Lower lobe of right lung (tissue), 2 donors: Measurements from ENCODE around the gene GLTP. TPM values are rescaled to one million over a fixed set of nuclear protein-coding genes. Genes with fewer than 3 reads are reported as not detected.

ENCODE experiments used
- ATAC-seq, 2 donors: fragments of 200-7000 bp; cut with Tn5 transposase; one replicate each; pipeline ENCODE4 v1.9.1; 2020 to 2022; ENCODE audit warnings: mild to moderate bottlenecking in 2 of 2, moderate library complexity in 2 of 2
- DNase-seq: peaks from one replicate; pipeline ENCODE4 v3.0.0-alpha.2; 2020
- H3K27ac ChIP-seq: fragments of 200-600 bp; one replicate; pipeline ENCODE4 v1.8.0; 2022
- H3K27me3 ChIP-seq: fragments of 200-600 bp; one replicate; pipeline ENCODE4 v1.8.0; 2022; ENCODE audit warnings: low read depth
- H3K36me3 ChIP-seq: fragments of 200-600 bp; one replicate; pipeline ENCODE4 v1.8.0; 2022; ENCODE audit warnings: mild to moderate bottlenecking
- H3K4me1 ChIP-seq: fragments of 200-600 bp; one replicate; pipeline ENCODE4 v1.8.0; 2022
- H3K4me3 ChIP-seq: fragments of 200-600 bp; one replicate; pipeline ENCODE4 v1.8.0; 2022; ENCODE audit warnings: mild to moderate bottlenecking
- H3K9me3 ChIP-seq: fragments of 200-600 bp; one replicate; pipeline ENCODE4 v1.8.0; 2022
- CTCF ChIP-seq: fragments of 200-600 bp; IDR thresholded peaks from one replicate; pipeline ENCODE4 v1.8.0; 2022; ENCODE audit warnings: antibody characterized with exemption, mild to moderate bottlenecking
- intact Hi-C: fragments of 100-400 bp; cut with DNase I; formaldehyde crosslinking; loops from one replicate; pipeline ENCODE4 v1.11.0; 2022
- total RNA-seq: library from RNA; stranded (reverse); fragmentation: NEBNext Ultra II Directional; extraction: Animal tissue kit (Norgen Biotek cat#: 25700); gene quantifications from one replicate; pipeline ENCODE4 v1.2.1, GENCODE V29; 2021
- donor health status: DM: no; HTN: yes; CAD: no; lungs with severe emphysema.

GLTP gene
- total RNA-seq, 1 donor from 2014 or later: 45.3 TPM

GRCh38 chr12:109875572-109876131 is 4.7 kb downstream of the GLTP start:
- no peak overlapping the region for H3K27ac ChIP-seq
- H3K4me3 ChIP-seq: no peak overlapping the region
- H3K4me1 ChIP-seq: peaks cover 42% of the 10 kb centered on the region
- TF ChIP-seq CTCF: no peak
- peaks cover 13% of the 10 kb centered on the region for H3K36me3 ChIP-seq
- DNase-seq (peak; percentile 62), ATAC-seq (no peak)
- H3K9me3 ChIP-seq: no peaks in the 10 kb centered on the region
- H3K27me3 ChIP-seq: no peaks in the 10 kb centered on the region
- intact Hi-C loops: no loop called here

GRCh38 chr12:109873653-109874052 is 6.7 kb downstream of the GLTP start:
- TF ChIP-seq CTCF: no peak

GRCh38 chr12:109871668-109872314 is 8.6 kb downstream of the GLTP start:
- no peaks in the 10 kb centered on the region for H3K9me3 ChIP-seq
- TF ChIP-seq CTCF: no peak
- peaks cover 26% of the 10 kb centered on the region for H3K4me1 ChIP-seq
- H3K27ac ChIP-seq: no peak overlapping the region
- no peak for DNase-seq
- no peak overlapping the region for H3K4me3 ChIP-seq
- intact Hi-C loops: no loop called here
- ATAC-seq: no peak
- no peaks in the 10 kb centered on the region for H3K27me3 ChIP-seq
- peaks cover 13% of the 10 kb centered on the region for H3K36me3 ChIP-seq

More at GRCh38 chr12:109873653-109874052, 6.7 kb downstream of the GLTP start:
- Histone ChIP-seq H3K9me3 (no peaks in the 10 kb centered on the region), H3K27me3 (no peaks in the 10 kb centered on the region), H3K4me3 (no peak overlapping the region), H3K27ac (no peak overlapping the region), H3K4me1 (peaks cover 36% of the 10 kb centered on the region), H3K36me3 (peaks cover 13% of the 10 kb centered on the region)
- intact Hi-C loops: no loop called here
- DNase-seq (no peak), ATAC-seq (peak; percentile 47 to 59)

- intact Hi-C loops: no loop called here
- peaks cover 13% of the 10 kb centered on the region for H3K36me3 ChIP-seq
- peaks cover 17% of the 10 kb centered on the region for H3K4me1 ChIP-seq
- H3K4me3 ChIP-seq: no peak overlapping the region
- ATAC-seq (no peak), DNase-seq (no peak)
- H3K9me3 ChIP-seq: no peaks in the 10 kb centered on the region
- no peaks in the 10 kb centered on the region for H3K27me3 ChIP-seq
- no peak for TF ChIP-seq CTCF
- H3K27ac ChIP-seq: no peak overlapping the region
Measured at GRCh38 chr12:109870648-109871047, 9.7 kb downstream of the GLTP start.

GRCh38 chr12:109868182-109869051 is 11.9 kb downstream of the GLTP start:
- H3K27ac ChIP-seq: no peak overlapping the region
- ATAC-seq (no peak), DNase-seq (no peak)
- H3K4me1 ChIP-seq: peaks cover 37% of the 10 kb centered on the region
- no peak overlapping the region for H3K4me3 ChIP-seq
- TF ChIP-seq CTCF: no peak
- intact Hi-C loops: no loop called here
- H3K27me3 ChIP-seq: no peaks in the 10 kb centered on the region
- H3K9me3 ChIP-seq: no peaks in the 10 kb centered on the region
- H3K36me3 ChIP-seq: peaks cover 13% of the 10 kb centered on the region
